Spleen (tissue), 11 donors: ENCODE results near the gene ABI2. TPM values are rescaled to one million over a fixed set of nuclear protein-coding genes. Genes with fewer than 3 reads are reported as not detected.

Experiments used
- DNase-seq: peaks from one replicate; pipeline ENCODE4 v3.0.0-alpha.2; 2020
- H3K27ac ChIP-seq, 8 donors: fragments of 200-600 bp; sonication (generic) in 7 of 8; 1 replicate in 4 of 8; 2 replicates in 4 of 8; pipeline versions ENCODE4 v1.5.0 to v1.8.0; 2016 to 2021; ENCODE audit warnings: inconsistent platforms in 4 of 8, mild to moderate bottlenecking in 4 of 8, moderate library complexity in 1 of 8
- H3K27me3 ChIP-seq, 7 donors: fragments of 200-600 bp; sonication (generic) in 6 of 7; replicated peaks in 1 of 7; 1 replicate in 4 of 7; 2 replicates in 3 of 7; pipeline versions ENCODE4 v1.5.0 to v1.8.0; 2016 to 2021; ENCODE audit warnings: inconsistent platforms in 3 of 7, mild to moderate bottlenecking in 1 of 7
- H3K36me3 ChIP-seq, 6 donors: fragments of 200-600 bp; sonication (generic) in 5 of 6; 1 replicate in 4 of 6; 2 replicates in 2 of 6; pipeline versions ENCODE4 v1.5.0 to v1.8.0; 2016 to 2021; ENCODE audit warnings: inconsistent platforms in 2 of 6
- H3K4me1 ChIP-seq, 6 donors: fragments of 200-600 bp; sonication (generic) in 5 of 6; 1 replicate in 3 of 6; 2 replicates in 3 of 6; pipeline versions ENCODE4 v1.5.0 to v1.8.0; 2016 to 2021; ENCODE audit warnings: inconsistent platforms in 3 of 6
- H3K4me3 ChIP-seq, 8 donors: fragments of 200-600 bp; sonication (generic) in 7 of 8; 1 replicate in 4 of 8; 2 replicates in 4 of 8; pipeline versions ENCODE4 v1.5.0 to v1.8.0; 2016 to 2021; ENCODE audit warnings: inconsistent platforms in 4 of 8, mild to moderate bottlenecking in 4 of 8, moderate library complexity in 2 of 8
- H3K9me3 ChIP-seq, 8 donors: fragments of 200-600 bp; sonication (generic) in 7 of 8; 1 replicate in 4 of 8; 2 replicates in 4 of 8; pipeline versions ENCODE4 v1.5.0 to v1.8.0; 2016 to 2021; ENCODE audit warnings: inconsistent platforms in 4 of 8
- CTCF ChIP-seq, 11 experiments: fragments of 200-600 bp in 7 of 11; fragments of 450-650 bp in 4 of 11; sonication (generic) in 4 of 11; IDR thresholded peaks in 8 of 11; conservative IDR thresholded peaks in 3 of 11; 1 replicate in 7 of 11; 2 replicates in 4 of 11; pipeline versions ENCODE4 v1.4.0 to v1.8.0; 2016 to 2021; ENCODE audit warnings: antibody characterized with exemption in 11 of 11, inconsistent platforms in 4 of 11, mild to moderate bottlenecking in 1 of 11
- POLR2A ChIP-seq, 3 donors: fragments of 450-650 bp; IDR thresholded peaks; one replicate each; pipeline ENCODE4 v1.5.1; 2017; ENCODE audit warnings: antibody characterized with exemption in 3 of 3, mild to moderate bottlenecking in 1 of 3
- POLR2AphosphoS5 ChIP-seq, 3 donors: sonication (generic); formaldehyde crosslinking; IDR thresholded peaks; one replicate each; pipeline ENCODE4 v1.5.1; 2017; ENCODE audit warnings: antibody characterized with exemption in 3 of 3
- WGBS, 5 donors: extraction: QIAGEN DNeasy Blood & Tissue Kit in 3 of 5; methylation state at CpG; one replicate each; pipeline versions ENCODE4 v1.1.5 to v1.1.7; 2013 to 2018; 5-methylcytosine and 5-hydroxymethylcytosine counted together
- intact Hi-C: fragments of 100-400 bp; cut with DNase I; formaldehyde crosslinking; loops from one replicate; pipeline ENCODE4 v1.15.0; 2023; ENCODE audit warnings: low total_unique reads
- polyA plus RNA-seq, 3 donors: library from polyadenylated mRNA; stranded (reverse); fragments of 200-250 nt; gene quantifications; one replicate each; pipeline ENCODE4 v1.2.1, GENCODE V29; 2013
- total RNA-seq, 7 donors: library from RNA; depleted of rRNA in 3 of 7; stranded (reverse); fragments of >200 nt in 3 of 7; fragmentation: NEBNext Ultra II Directional in 4 of 7; extraction: Animal tissue kit (Norgen Biotek cat#: 25700) in 4 of 7; gene quantifications; one replicate each; pipeline versions ENCODE4 v1.1.0 to v1.2.1, GENCODE V29; 2016 to 2021
- donor health status: healthy with polysubstance abuse.
- donor health status: DM: no; HTN: no; CAD: no; lungs with moderate emphysema.
- donor health status: DM: no; HTN: no; CAD: no.
- donor health status: Bipolar disorder and iron deficiency.
- donor health status: healthy.
- donor health status: DM: no; HTN: no; CAD: no.
- donor health status: DM: yes; HTN: yes; CAD: no.

The ABI2 gene
- total and polyA plus RNA-seq, 10 donors: 6.0 to 46.9 (median 33.7) TPM

GRCh38 chr2:203310688-203311436 lies 17.3 kb upstream of the ABI2 start:
- H3K4me3 ChIP-seq: no peak overlapping the region
- no peak for DNase-seq
- intact Hi-C loops: no loop called here
- no peaks in the 10 kb centered on the region for H3K27me3 ChIP-seq
- no peaks in the 10 kb centered on the region for H3K4me1 ChIP-seq
- H3K36me3 ChIP-seq: peaks cover 0 to 35% (median 3%) of the 10 kb centered on the region in 6 donors
- H3K9me3 ChIP-seq: no peaks in the 10 kb centered on the region
- WGBS, 5 donors: 93 to 96% (median 95%) methylated on average over 3 of the region's 3 CpGs
- TF ChIP-seq POLR2AphosphoS5 (IDR thresholded peaks at IDR 0.05) (no peak), POLR2A (IDR thresholded peaks at IDR 0.05) (no peak), CTCF (IDR thresholded peaks at IDR 0.05 in 8 of 11, conservative IDR thresholded peaks at IDR 0.05 in 3 of 11) (no peak)
- H3K27ac ChIP-seq: no peak overlapping the region

DNA sequence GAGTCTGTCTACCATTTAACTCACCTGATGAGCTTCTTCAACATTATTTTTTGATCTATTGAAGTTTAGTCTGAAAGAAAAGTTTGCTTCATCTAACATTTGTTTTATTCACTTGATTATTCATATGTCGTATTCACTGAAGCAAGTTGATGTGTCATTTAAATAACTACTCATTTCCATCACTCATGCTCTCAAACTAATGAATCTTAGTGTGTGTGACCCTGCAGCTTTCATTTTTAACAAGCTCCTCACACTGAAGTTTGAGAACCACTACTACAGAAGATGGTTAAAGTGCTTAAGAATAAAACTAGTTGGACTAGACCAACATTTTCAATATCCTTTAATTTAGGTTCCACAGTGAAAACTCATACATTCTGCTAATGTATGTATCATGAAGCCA lies 1.8 kb upstream of the ABI2 start:
- peaks cover 0 to 37% (median 26%) of the 10 kb centered on the region in 6 donors for H3K4me1 ChIP-seq
- H3K9me3 ChIP-seq: no peaks in the 10 kb centered on the region
- no peak for DNase-seq
- intact Hi-C loops: no loop called here
- 62 to 85% (median 73%) methylated on average over 1 of the region's 1 CpG for WGBS, 5 donors
- H3K27ac ChIP-seq: no peak overlapping the region
- H3K4me3 ChIP-seq: no peak overlapping the region
- TF ChIP-seq CTCF (IDR thresholded peaks at IDR 0.05 in 8 of 11, conservative IDR thresholded peaks at IDR 0.05 in 3 of 11) (no peak), POLR2AphosphoS5 (IDR thresholded peaks at IDR 0.05) (no peak), POLR2A (IDR thresholded peaks at IDR 0.05) (no peak)
- no peaks in the 10 kb centered on the region for H3K27me3 ChIP-seq
- no peaks in the 10 kb centered on the region for H3K36me3 ChIP-seq

- no peak for DNase-seq
- H3K4me1 ChIP-seq: peaks cover 0 to 39% (median 26%) of the 10 kb centered on the region in 6 donors
- H3K9me3 ChIP-seq: no peaks in the 10 kb centered on the region
- intact Hi-C loops: no loop called here
- WGBS, 5 donors: 10 to 14% (median 12%) methylated on average over 7 of the region's 7 CpGs
- TF ChIP-seq POLR2AphosphoS5 (IDR thresholded peaks at IDR 0.05) (no peak), CTCF (IDR thresholded peaks at IDR 0.05 in 8 of 11, conservative IDR thresholded peaks at IDR 0.05 in 3 of 11) (no peak), POLR2A (IDR thresholded peaks at IDR 0.05) (no peak)
- H3K4me3 ChIP-seq: peak overlapping the region; percentile 83 to 100 (median 98)
- peak overlapping the region; percentile 27 to 86 (median 83) for H3K27ac ChIP-seq
- no peaks in the 10 kb centered on the region for H3K36me3 ChIP-seq
- no peaks in the 10 kb centered on the region for H3K27me3 ChIP-seq
Observed at GRCh38 chr2:203327582-203327900, 653 bp upstream of the ABI2 start.

- peak overlapping the region; percentile 27 to 86 (median 83) for H3K27ac ChIP-seq
- no peaks in the 10 kb centered on the region for H3K9me3 ChIP-seq
- peaks cover 0 to 39% (median 26%) of the 10 kb centered on the region in 6 donors for H3K4me1 ChIP-seq
- intact Hi-C loops: no loop called here
- peak overlapping the region; percentile 83 to 100 (median 98) for H3K4me3 ChIP-seq
- H3K27me3 ChIP-seq: no peaks in the 10 kb centered on the region
- WGBS, 5 donors: 2 to 4% (median 3%) methylated on average over 26 to 31 of the region's 31 CpGs
- peaks cover 0 to under 1% (median 0%) of the 10 kb centered on the region in 6 donors for H3K36me3 ChIP-seq
- peak; percentile 81 for DNase-seq
- no peak for TF ChIP-seq CTCF (IDR thresholded peaks at IDR 0.05 in 8 of 11, conservative IDR thresholded peaks at IDR 0.05 in 3 of 11)
- TF ChIP-seq POLR2A (IDR thresholded peaks at IDR 0.05): no peak
- TF ChIP-seq POLR2AphosphoS5 (IDR thresholded peaks at IDR 0.05): peak in 1 of 3 donors; percentile 54
Observed at GRCh38 chr2:203328760-203329540, 756 bp downstream of the ABI2 start.
